ENCODE measurements around the gene IFRD2.

GRCh38 chr3:50324351-50325112 is 32.3 kb upstream of the IFRD2 start:
- TF ChIP-seq, protein P1, sequence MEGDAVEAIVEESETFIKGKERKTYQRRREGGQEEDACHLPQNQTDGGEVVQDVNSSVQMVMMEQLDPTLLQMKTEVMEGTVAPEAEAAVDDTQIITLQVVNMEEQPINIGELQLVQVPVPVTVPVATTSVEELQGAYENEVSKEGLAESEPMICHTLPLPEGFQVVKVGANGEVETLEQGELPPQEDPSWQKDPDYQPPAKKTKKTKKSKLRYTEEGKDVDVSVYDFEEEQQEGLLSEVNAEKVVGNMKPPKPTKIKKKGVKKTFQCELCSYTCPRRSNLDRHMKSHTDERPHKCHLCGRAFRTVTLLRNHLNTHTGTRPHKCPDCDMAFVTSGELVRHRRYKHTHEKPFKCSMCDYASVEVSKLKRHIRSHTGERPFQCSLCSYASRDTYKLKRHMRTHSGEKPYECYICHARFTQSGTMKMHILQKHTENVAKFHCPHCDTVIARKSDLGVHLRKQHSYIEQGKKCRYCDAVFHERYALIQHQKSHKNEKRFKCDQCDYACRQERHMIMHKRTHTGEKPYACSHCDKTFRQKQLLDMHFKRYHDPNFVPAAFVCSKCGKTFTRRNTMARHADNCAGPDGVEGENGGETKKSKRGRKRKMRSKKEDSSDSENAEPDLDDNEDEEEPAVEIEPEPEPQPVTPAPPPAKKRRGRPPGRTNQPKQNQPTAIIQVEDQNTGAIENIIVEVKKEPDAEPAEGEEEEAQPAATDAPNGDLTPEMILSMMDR (IDR thresholded peaks at IDR 0.05): peak; percentile 52 to 87 (median 83)
- no peak for TF ChIP-seq POLR2A (IDR thresholded peaks at IDR 0.05)
